Trophoblast cell (in vitro differentiated cells and primary cell): ENCODE data around the gene KCNT2.

ENCODE experiments used
- DNase-seq, 2 donors: peaks; one replicate each; pipeline ENCODE4 v3.0.0-alpha.2; 2016
- H2AFZ ChIP-seq: 2 replicates; pipeline ENCODE4 v1.6.1; 2013; ENCODE audit warnings: low read length, moderate library complexity, mild to moderate bottlenecking; ENCODE audit not compliant: insufficient read depth, poor library complexity
- H2AK5ac ChIP-seq: 2 replicates; pipeline ENCODE4 v1.6.1; 2013; ENCODE audit warnings: mild to moderate bottlenecking, low read length
- H2BK120ac ChIP-seq: 2 replicates; pipeline ENCODE4 v1.6.1; 2013; ENCODE audit warnings: low read length, mild to moderate bottlenecking, moderate library complexity; ENCODE audit not compliant: insufficient read depth, poor library complexity
- H2BK12ac ChIP-seq: 2 replicates; pipeline ENCODE4 v1.6.1; 2013; ENCODE audit warnings: mild to moderate bottlenecking, low read length, moderate library complexity
- H2BK5ac ChIP-seq: 2 replicates; pipeline ENCODE4 v1.6.1; 2013; ENCODE audit warnings: low read length, low read depth, moderate library complexity, mild to moderate bottlenecking; ENCODE audit not compliant: poor library complexity
- H3K14ac ChIP-seq: 2 replicates; pipeline ENCODE4 v1.6.1; 2013; ENCODE audit warnings: mild to moderate bottlenecking, low read length
- H3K18ac ChIP-seq: 2 replicates; pipeline ENCODE4 v1.6.1; 2013; ENCODE audit warnings: mild to moderate bottlenecking, low read length
- H3K23ac ChIP-seq: 2 replicates; pipeline ENCODE4 v1.6.1; 2013; ENCODE audit warnings: low read length
- H3K27ac ChIP-seq: 2 replicates; pipeline ENCODE4 v1.5.1; 2013; ENCODE audit warnings: low read depth, mild to moderate bottlenecking, inconsistent platforms, low read length, moderate library complexity
- H3K27me3 ChIP-seq: 2 replicates; pipeline ENCODE4 v1.6.1; 2013; ENCODE audit warnings: inconsistent platforms, mild to moderate bottlenecking, low read length, moderate library complexity; ENCODE audit not compliant: insufficient read depth
- H3K36me3 ChIP-seq, 2 experiments: 1 replicate in 1 of 2; 2 replicates in 1 of 2; pipeline ENCODE4 v1.6.1; 2013; ENCODE audit warnings: low read length in 2 of 2, mild to moderate bottlenecking in 2 of 2, moderate library complexity in 1 of 2; ENCODE audit not compliant: insufficient read depth in 2 of 2, control insufficient read depth in 1 of 2
- H3K4ac ChIP-seq: 2 replicates; pipeline ENCODE4 v1.6.1; 2013; ENCODE audit warnings: low read depth, mild to moderate bottlenecking, low read length, moderate library complexity
- H3K4me1 ChIP-seq, 2 experiments: 1 replicate in 1 of 2; 2 replicates in 1 of 2; pipeline ENCODE4 v1.6.1; 2013; ENCODE audit warnings: low read length in 2 of 2, mild to moderate bottlenecking in 2 of 2, moderate library complexity in 1 of 2; ENCODE audit not compliant: insufficient read depth in 2 of 2, control insufficient read depth in 1 of 2
- H3K4me2 ChIP-seq: 2 replicates; pipeline ENCODE4 v1.6.1; 2013; ENCODE audit warnings: inconsistent platforms, mild to moderate bottlenecking, low read length, moderate library complexity
- H3K4me3 ChIP-seq: 2 replicates; pipeline ENCODE4 v1.5.1; 2013; ENCODE audit warnings: mild to moderate bottlenecking, low read depth, low read length, inconsistent platforms
- H3K79me1 ChIP-seq: one replicate; pipeline ENCODE4 v1.6.1; 2013; ENCODE audit warnings: low read length
- H3K79me2 ChIP-seq: 2 replicates; pipeline ENCODE4 v1.6.1; 2013; ENCODE audit warnings: low read length, mild to moderate bottlenecking; ENCODE audit not compliant: control insufficient read depth, insufficient read depth, poor library complexity
- H3K9ac ChIP-seq: 2 replicates; pipeline ENCODE4 v1.6.1; 2013; ENCODE audit warnings: mild to moderate bottlenecking, low read length
- H3K9me3 ChIP-seq: 2 replicates; pipeline ENCODE4 v1.6.1; 2013; ENCODE audit warnings: low read depth, mild to moderate bottlenecking, control low read depth, inconsistent platforms, low read length; ENCODE audit not compliant: insufficient read depth
- H4K12ac ChIP-seq: 2 replicates; pipeline ENCODE4 v1.6.1; 2013; ENCODE audit warnings: low read depth, mild to moderate bottlenecking, low read length, moderate library complexity
- H4K8ac ChIP-seq: 2 replicates; pipeline ENCODE4 v1.6.1; 2013; ENCODE audit warnings: low read depth, mild to moderate bottlenecking, low read length, moderate library complexity
- H4K91ac ChIP-seq: one replicate; pipeline ENCODE4 v1.6.1; 2013; ENCODE audit warnings: low read depth, mild to moderate bottlenecking, low read length, moderate library complexity
- WGBS: extraction: QIAGEN DNeasy Blood & Tissue Kit; methylation state at CpG from one replicate; pipeline ENCODE4 v1.1.7; 2013; ENCODE audit warnings: missing lambda C conversion rate; ENCODE audit not compliant: insufficient read length, insufficient coverage; ENCODE audit errors: extremely low coverage; 5-methylcytosine and 5-hydroxymethylcytosine counted together

KCNT2 gene

GRCh38 chr1:196451103-196451502 lies 157.1 kb downstream of the KCNT2 start:
- Histone ChIP-seq H2AK5ac (no peak overlapping the region), H3K4me3 (no peak overlapping the region), H3K27ac (no peak overlapping the region), H3K23ac (no peak overlapping the region), H3K4me1 (no peaks in the 10 kb centered on the region), H4K8ac (no peak overlapping the region), H3K9ac (no peak overlapping the region), H3K4me2 (no peak overlapping the region), H2BK120ac (no peak overlapping the region), H3K14ac (no peak overlapping the region), H3K27me3 (no peaks in the 10 kb centered on the region), H3K18ac (no peak overlapping the region), H3K36me3 (no peaks in the 10 kb centered on the region), H2BK12ac (no peak overlapping the region), H2AFZ (no peak overlapping the region), H3K79me2 (no peaks in the 10 kb centered on the region), H3K79me1 (no peaks in the 10 kb centered on the region), H4K91ac (no peak overlapping the region), H4K12ac (no peak overlapping the region), H2BK5ac (no peak overlapping the region), H3K9me3 (no peaks in the 10 kb centered on the region), H3K4ac (no peak overlapping the region)
- no peak for DNase-seq
- WGBS, result no CpG with 5 or more reads among the region's 5 CpGs

- no peak overlapping the region for H2AK5ac ChIP-seq
- no peaks in the 10 kb centered on the region for H3K36me3 ChIP-seq
- no peak overlapping the region for H3K9ac ChIP-seq
- no peaks in the 10 kb centered on the region for H3K27me3 ChIP-seq
- H2BK120ac ChIP-seq, result no peak overlapping the region
- no peak overlapping the region for H3K4me2 ChIP-seq
- no peak overlapping the region for H2BK12ac ChIP-seq
- WGBS, result no CpG with 5 or more reads among the region's 4 CpGs
- no peak overlapping the region for H3K14ac ChIP-seq
- H3K18ac ChIP-seq, result no peak overlapping the region
- H3K79me1 ChIP-seq, result no peaks in the 10 kb centered on the region
- peak in 1 of 2 donors; percentile 15 for DNase-seq
- no peak overlapping the region for H3K4me3 ChIP-seq
- H4K8ac ChIP-seq, result no peak overlapping the region
- H3K4ac ChIP-seq, result no peak overlapping the region
- H3K79me2 ChIP-seq, result no peaks in the 10 kb centered on the region
- H3K9me3 ChIP-seq, result no peaks in the 10 kb centered on the region
- H3K27ac ChIP-seq, result no peak overlapping the region
- H2BK5ac ChIP-seq, result no peak overlapping the region
- no peaks in the 10 kb centered on the region for H3K4me1 ChIP-seq
- no peak overlapping the region for H2AFZ ChIP-seq
- no peak overlapping the region for H3K23ac ChIP-seq
- H4K91ac ChIP-seq, result no peak overlapping the region
- H4K12ac ChIP-seq, result no peak overlapping the region
These were observed 157.8 kb downstream of the KCNT2 start for GRCh38 chr1:196450143-196451095.

- Histone ChIP-seq H3K9me3 (no peaks in the 10 kb centered on the region), H3K79me2 (no peaks in the 10 kb centered on the region), H3K23ac (no peak overlapping the region), H3K27ac (no peak overlapping the region), H3K4me2 (no peak overlapping the region), H3K4me3 (no peak overlapping the region), H4K8ac (no peak overlapping the region), H4K12ac (no peak overlapping the region), H3K79me1 (no peaks in the 10 kb centered on the region), H2BK12ac (no peak overlapping the region), H3K36me3 (no peaks in the 10 kb centered on the region), H3K9ac (no peak overlapping the region), H3K18ac (no peak overlapping the region), H2AK5ac (no peak overlapping the region), H4K91ac (no peak overlapping the region), H2AFZ (no peak overlapping the region), H3K4ac (no peak overlapping the region), H2BK120ac (no peak overlapping the region), H2BK5ac (no peak overlapping the region), H3K27me3 (no peaks in the 10 kb centered on the region), H3K4me1 (no peaks in the 10 kb centered on the region), H3K14ac (no peak overlapping the region)
- DNase-seq, result no peak
These were observed 158.8 kb downstream of the KCNT2 start for GRCh38 chr1:196449460-196449859.

- Histone ChIP-seq H4K12ac (no peak overlapping the region), H2BK5ac (no peak overlapping the region), H3K4me2 (no peak overlapping the region), H3K27ac (no peak overlapping the region), H4K8ac (no peak overlapping the region), H3K9ac (no peak overlapping the region), H3K9me3 (no peaks in the 10 kb centered on the region), H3K4ac (no peak overlapping the region), H3K14ac (no peak overlapping the region), H3K27me3 (no peaks in the 10 kb centered on the region), H3K18ac (no peak overlapping the region), H3K79me1 (no peaks in the 10 kb centered on the region), H2AFZ (no peak overlapping the region), H3K4me1 (no peaks in the 10 kb centered on the region), H2AK5ac (no peak overlapping the region), H3K23ac (no peak overlapping the region), H4K91ac (no peak overlapping the region), H3K4me3 (no peak overlapping the region), H2BK120ac (no peak overlapping the region), H2BK12ac (no peak overlapping the region), H3K79me2 (no peaks in the 10 kb centered on the region), H3K36me3 (no peaks in the 10 kb centered on the region)
- DNase-seq, result no peak
- WGBS, result no CpG with 5 or more reads among the region's 1 CpG
These were observed 162.5 kb downstream of the KCNT2 start for GRCh38 chr1:196445775-196446174.
